Glomerular endothelial cell (primary cell): ENCODE data around the gene IFT88. TPM values are rescaled to one million over a fixed set of nuclear protein-coding genes. Genes with fewer than 3 reads are reported as not detected.

Experiments
- total RNA-seq: library from RNA; depleted of rRNA; stranded (reverse); fragments of >200 nt; gene quantifications from 2 replicates; pipeline ENCODE4 v1.2.3, GENCODE V29; 2015

IFT88 gene
- total RNA-seq, 1 donor from 2014 or later: 8.5 TPM

Other genes with a start within 250 kb of the IFT88 start
- gene CRYL1, start 41.3 kb upstream of the IFT88 start, total RNA-seq: 68.8 and 116 TPM in 2 replicates
- 10.6 and 13.6 TPM in 2 replicates for gene IL17D, start 136.5 kb downstream of the IFT88 start, total RNA-seq
- 10.7 and 14.3 TPM in 2 replicates for gene EEF1AKMT1, start 206.8 kb downstream of the IFT88 start, total RNA-seq